Smooth muscle cell of the brain vasculature (primary cell): ENCODE measurements around the gene LPXN.

Experiments
- DNase-seq: peaks from one replicate; pipeline ENCODE4 v3.0.0-alpha.2; 2012; ENCODE audit warnings: low read depth, low spot score

LPXN gene

DNA sequence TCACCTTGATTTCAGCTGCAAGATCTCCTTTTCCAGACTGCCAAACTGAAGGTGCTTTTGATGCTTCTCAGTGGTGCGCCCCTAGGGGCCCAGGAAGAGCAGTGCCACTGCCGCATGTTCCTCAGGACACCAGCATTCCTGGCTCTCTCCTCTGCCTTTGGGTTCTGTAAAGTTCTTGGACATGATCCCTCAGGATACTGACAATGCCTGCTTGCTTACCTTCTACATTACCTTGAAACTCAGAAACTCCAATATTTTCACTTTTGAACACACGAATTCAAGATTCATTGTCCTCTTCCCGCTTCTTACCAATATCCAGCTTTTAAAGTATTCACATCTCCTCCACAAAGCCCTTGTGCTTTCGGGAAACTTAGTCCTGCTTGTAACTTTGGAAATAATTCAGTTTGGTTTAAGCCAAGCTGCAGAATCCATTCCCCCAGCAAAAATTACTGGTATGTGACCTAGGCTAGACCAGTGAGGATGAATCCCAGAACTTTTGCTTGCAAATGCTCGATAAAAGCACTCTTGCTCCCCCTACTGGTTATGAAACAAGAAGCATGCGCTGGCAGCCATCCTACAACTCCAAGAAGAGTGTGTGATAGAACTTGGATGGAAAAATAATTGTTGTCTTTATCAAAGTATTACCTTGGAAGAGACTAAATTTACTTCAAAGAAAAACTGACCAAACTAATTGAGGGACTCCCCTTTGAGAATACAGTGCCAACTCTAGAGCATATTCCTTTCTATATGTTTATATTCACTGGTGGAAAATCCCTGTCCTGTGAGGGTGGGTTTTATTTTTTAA is 51.2 kb downstream of the LPXN start:
- peak; percentile 62 for DNase-seq

DNA sequence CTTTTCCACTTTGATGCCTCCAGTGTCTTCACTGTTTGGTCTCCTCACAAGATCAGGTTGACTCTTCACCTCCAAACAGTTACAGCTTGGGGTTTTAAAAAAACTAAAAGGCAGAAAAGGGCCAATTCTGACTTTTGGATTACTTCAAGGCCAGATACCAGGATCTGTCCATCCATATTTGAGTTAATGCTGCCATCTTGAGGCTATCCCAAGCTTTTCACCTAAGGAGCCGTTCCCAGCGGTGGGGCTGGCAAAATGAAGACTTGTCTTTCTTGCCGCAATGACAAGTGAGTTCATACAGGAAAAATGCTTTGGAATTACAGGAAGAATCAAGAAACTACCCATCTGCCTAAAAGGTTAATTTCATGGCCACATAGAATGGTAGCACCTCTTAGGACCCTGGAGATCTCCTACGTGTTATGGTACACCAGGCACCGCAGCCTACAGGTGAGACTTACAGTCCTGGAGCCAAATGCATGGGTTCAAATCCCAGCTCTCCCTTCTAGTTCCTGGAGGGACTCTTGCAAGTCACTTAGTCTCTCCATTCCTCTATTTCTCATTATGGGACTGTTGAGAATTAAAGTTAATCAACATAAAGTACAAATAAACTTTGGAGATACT is 61.8 kb downstream of the LPXN start:
- DNase-seq: peak; percentile 45

DNA sequence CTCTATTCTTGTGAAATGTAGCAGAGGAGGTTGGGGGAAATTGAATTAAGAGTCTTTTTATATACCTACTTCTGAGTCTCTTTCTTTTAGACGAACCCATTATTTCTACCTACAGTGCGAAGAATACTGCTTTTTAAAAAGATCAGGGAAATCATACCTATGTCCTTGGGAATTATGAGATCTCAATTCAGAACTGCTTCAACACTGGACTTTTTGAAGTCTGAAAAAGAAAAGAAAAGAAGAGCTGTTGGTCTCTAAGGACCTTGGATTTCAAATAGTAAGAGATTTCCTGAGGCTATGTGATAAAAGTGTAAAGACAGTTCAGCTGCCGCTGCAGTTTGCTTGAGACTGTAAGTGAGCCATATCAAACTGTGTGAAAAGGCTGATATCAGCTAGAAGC is 64.0 kb downstream of the LPXN start:
- no peak for DNase-seq

DNA sequence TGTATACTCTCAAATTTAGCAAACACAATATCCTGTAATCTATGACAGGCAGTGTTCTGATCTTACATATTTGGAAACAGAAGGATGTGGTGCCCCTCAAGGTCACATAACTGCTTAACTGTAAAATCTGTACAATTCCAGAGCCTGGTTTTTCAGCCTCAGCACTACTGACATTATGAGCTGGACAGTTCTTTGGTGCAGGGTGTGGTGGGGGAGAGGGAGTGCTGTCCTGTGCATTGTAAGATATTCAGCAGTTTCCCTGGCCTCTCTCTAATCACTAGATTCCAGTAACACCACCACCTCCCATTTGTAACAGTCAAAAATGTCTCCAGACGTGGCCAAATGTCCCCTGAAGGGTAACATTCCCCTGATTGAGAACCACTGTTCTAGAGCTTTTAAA is 65.9 kb downstream of the LPXN start:
- DNase-seq: no peak

DNA sequence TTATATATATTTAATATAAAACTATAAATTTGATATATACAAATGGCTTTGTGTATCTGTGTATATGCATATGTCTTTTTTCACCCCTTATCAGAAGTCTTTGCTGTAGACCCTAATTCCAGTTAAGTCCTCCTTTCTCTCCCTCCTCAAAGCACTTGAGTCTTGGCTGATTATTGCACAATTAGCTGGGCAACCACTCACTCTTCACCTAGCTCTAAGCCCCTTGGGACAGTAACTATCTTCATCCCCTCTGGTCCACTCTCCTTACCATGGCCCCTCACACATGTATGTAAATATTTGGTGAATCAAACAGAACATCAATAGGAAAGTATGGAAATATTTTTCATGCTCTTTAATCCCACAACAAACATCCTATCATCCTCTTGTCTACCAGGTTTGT is 66.8 kb downstream of the LPXN start:
- no peak for DNase-seq

DNA sequence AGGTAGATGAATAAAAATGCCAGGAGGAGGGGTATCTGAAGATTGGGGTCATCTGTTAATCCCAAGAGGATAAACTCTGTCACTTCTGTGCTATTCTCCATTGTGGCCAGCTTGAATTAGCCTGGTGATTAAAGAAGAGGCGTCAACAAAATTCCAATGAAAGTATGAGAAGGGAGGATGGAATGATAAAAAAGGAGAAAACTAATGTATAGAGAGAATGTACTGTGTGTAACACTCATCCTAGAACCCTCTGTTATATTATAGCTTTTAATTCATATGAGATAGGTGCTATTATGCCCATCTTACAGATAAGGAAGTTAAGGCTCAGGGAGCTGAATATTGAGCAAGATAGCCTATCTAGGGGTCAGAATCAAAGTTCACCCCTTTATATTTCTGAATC is 67.7 kb downstream of the LPXN start, which contains the start of gene OR5B21:
OR5B21 (minus strand) TSS at position 101 of the 400 bp plus-strand sequence; CDS start at position 101, 0 bp downstream.
- DNase-seq: no peak

DNA sequence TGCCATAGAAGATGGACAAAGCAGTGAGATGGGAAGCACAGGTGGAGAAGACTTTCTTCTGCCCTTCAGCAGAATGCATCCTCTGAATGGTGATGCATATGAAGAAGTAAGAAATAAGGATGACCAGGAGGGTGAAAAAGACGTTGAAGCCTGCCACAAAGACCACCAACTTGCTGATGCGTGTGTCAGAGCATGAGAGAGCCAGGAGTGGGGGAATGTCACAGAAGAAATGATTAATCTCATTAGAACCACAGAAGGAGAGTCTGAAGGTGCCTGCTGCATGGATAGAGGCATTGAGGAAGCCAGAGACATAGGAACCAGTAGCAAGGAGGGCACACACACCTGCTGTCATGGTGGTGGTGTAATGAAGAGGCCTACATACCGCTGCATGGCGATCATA is 68.3 kb downstream of the LPXN start:
- DNase-seq: no peak

DNA sequence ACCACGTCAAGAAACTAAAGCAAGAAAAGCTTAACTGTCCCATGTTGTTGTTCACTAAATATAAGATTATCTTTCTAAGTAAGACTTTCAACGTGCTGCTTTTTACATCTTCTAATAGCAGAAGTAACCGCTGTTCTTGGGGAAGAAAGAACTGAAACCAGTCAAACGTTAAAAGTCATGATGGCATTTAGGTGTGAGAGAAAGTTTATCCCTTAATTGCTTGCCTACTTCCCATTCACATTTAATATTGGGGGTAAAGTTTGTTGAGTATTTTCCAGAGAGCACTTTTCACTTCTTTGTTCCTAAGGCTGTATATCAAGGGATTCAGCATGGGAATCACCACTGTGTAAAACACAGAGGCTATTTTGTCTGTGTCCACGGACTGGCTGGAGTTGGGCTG is 68.7 kb downstream of the LPXN start:
- no peak for DNase-seq

DNA sequence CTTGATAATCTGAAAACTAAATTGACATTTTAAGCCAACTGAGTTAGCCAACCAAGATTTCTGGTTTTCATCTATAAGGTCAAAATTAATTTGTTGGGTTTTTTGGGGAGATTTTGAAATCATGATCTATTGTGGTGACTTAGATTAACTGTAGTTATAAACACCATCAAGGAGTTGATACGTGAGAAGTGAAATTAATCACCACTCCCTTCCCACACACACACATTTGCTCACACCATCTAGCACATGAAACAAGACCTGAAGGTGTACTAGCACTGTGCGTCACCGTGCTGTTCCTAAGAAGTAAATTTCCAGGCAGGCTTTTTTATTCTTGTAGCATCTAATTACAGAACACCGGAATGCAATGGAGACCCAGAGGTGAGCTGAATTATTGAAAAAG is 69.8 kb downstream of the LPXN start:
- no peak for DNase-seq

DNA sequence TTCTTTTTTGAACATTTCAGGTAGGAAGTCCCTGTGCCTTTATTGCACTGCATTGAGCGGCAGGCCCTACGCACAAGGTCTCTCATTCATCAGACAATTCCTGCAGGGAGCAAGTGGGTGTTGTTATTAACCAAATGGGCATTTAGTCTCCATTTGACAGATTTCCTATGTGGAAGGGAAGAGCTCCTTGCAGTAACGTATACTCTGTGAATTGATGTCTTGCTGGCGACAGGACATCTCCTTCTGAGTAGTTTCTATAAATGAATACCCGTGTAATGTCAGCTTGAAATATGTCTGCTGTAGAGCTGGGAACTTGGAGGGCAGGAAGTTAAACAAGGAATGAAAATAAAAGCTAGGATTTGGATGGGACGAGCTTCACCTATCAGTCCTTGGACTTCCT is 71.4 kb downstream of the LPXN start:
- no peak for DNase-seq

DNA sequence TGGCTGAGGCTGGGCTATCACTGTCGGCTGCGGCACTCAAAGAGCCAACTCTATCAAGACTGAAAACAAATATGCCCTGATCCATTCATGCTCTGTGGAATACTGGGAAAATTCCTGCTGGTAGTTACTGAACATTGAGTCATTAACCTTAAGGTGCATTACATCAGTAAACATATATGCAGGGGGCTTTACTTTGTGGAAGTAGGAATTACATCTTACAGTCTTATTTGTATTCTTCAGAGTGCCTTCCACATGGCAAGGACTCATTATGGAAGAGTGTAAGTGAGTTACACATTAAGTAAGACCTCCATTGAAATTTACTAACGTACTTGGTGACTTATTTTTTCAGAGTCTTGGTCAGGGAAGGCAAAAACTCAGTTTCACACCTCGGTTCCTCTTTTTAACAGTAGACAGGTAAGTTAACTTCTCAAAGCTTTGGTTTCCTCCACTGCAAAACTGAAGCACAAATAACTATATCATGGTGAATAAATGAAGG is 72.2 kb downstream of the LPXN start:
- DNase-seq: no peak

DNA sequence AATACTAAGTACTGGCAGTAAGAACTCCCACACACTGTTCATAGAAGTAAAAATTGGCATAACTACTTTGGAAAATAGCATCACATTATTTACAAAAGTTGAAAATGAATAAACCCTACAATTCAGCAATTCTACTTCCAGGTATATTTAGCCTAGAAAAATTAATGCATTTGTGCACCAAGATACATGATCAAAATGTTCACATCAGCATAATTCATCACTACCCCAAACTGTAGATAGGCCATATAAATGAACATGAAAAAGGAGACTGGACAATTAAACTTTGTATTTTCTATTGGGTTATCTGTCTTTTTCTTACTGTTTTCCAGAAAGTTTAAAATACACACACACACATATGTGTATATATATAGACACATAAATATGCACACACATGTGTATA is 73.7 kb downstream of the LPXN start:
- DNase-seq: no peak

DNA sequence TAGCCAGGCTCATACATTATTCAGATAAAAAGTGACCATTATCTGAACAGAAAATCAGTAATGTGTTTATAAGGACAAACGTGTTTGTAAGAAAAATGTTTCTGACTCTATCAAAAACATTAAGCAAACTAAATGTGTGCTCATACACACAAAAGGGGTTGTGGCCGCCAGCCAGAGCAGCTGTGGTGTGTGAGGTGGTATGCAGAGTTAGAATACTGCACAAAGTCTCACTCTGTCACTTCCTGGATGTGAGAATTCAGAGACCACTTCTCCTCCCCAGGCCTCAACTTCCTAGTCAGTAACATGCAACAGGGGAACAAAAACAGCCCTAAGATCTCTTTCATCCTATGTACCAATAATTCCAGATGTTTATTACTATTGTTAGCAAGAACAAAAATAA is 77.2 kb downstream of the LPXN start:
- no peak for DNase-seq

DNA sequence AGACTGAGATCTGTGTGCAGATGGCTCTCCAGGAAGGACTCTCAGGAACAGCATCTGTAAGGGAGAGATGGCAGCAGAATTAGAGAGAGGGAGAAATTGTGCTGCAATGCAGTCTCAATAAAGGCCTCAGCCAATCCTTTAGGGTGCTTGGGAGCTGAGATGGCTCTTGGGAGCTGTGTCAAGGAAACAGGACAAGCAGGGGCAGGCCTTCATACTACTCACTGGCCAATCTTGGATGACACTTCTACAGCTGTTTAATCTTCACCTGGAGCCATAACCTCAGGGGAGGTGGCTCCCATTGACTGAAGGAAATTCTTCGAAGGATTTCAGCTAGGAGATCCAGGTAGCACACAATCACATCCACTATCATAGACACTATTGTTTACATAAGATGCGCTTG is 77.7 kb downstream of the LPXN start:
- no peak for DNase-seq

DNA sequence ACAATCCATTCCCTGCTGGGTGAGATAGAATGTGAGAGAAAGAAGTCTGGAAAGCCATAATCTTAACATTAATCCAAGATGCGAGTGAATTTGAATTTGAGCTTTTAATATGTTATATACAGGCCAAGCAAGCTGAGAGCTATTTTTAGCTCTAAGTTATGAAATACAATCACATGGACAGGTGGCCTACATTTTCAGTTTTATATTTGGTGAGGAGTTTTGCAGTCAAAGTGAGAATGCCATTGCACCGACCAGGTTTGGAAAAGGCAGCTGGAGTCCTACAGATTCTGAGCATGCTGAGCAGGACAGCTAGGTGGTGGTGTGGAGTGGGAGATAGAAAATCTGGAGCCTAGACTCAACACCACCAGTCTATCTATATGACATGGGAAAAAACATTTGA is 79.8 kb downstream of the LPXN start:
- DNase-seq: no peak

DNA sequence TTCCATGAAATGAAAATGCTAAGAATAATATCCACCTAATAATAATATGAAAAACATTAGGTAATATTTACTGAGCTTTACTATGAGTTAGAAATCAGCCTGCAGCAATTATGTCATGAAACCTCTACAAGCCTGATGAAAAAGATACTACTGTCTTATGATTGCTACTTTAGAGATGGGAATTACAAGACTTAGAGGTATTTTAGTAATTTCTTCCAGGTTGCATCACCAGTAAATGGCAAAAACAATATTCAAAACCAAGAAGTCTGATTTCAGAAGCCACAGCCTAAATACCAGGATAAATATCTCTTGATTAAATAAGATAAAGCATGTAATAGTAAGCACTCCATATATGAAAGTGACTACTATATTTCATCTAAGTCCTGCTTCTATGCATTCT is 81.6 kb downstream of the LPXN start:
- no peak for DNase-seq

DNA sequence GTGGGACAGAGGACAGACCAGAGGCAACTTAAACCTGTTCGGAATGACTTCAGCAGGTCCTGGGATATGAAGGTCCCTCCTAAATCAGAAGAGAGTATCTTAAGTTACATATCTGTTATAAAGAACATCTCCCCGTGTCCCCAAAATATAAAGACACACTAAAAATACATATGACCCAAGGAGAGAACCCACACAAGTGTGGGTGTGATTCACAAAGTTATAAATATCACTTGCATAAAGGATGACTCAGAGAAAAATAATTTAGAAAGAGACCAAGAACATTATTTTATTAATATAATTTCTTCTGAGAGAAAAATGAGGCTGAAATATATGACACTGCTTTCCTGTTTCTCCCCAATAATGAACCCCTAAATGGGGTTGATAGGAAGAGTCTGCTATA is 82.0 kb downstream of the LPXN start:
- no peak for DNase-seq

DNA sequence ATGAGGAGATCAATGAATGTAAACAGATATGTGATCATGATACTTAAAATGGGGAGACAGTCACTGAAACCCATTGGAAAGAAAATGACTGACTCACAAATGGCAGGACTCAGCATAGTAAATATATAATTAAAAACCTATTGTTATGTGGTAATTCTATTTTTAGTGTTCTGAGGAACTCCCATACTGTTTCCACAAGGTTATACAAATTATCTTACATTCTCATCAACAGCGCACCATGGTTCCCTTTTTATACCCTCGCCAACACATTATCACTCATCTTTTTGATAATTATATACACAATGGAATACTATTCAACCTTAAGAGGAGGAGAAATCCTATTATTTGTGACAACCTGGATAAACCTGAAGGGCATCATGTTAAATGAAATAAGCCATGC is 84.8 kb downstream of the LPXN start:
- DNase-seq: no peak

DNA sequence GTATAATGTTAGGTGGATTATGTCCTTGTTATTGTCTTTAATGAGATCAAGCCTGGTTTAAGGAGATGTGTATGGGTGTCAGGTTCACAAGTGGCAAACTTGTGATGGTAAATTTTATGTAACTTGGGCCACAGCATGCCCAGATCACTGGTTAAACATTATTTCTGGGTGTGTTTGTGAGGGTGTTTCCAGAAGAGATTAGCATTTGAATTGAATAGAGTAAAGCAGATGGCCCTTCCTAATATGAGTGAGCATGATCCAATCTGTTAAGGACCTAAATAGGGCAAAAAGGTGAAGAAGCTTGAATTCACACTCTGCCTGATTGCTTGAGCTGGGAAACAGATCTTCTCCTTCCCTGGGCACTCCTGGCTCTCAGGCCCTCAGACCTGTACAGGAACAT is 88.5 kb downstream of the LPXN start:
- no peak for DNase-seq

DNA sequence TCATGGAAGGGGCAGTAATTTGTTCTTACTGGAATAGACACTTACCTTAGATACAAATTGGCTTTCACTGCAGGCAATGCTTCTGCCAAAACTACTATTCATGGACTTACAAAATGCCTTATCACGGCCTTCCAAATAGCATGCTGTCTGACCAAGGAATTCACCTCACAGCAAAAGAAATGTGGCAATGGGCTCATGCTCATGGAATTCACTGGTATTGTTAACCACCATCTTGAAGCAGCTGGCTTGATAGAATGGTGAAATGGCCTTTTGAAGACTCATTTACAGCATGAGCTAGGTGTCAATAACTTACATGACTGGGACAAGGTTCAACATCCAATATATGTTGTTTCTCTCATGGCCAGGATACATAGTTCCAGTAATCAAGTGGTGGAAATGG is 89.7 kb downstream of the LPXN start:
- no peak for DNase-seq
